T follicular helper cell (primary cell): ENCODE data around the gene MYH14.
A peak's percentile ranks its signal among the peaks of the same experiment; 100 is the strongest.
"Not testable (repeated sequence)": the region's sequence is repeated elsewhere in the genome, so short reads cannot be mapped to it uniquely, and the experiment has no call there.

ENCODE experiments used
- DNase-seq: peaks from one replicate; pipeline ENCODE4 v3.0.0-alpha.2; 2020; ENCODE audit warnings: low read depth

MYH14 gene

DNA sequence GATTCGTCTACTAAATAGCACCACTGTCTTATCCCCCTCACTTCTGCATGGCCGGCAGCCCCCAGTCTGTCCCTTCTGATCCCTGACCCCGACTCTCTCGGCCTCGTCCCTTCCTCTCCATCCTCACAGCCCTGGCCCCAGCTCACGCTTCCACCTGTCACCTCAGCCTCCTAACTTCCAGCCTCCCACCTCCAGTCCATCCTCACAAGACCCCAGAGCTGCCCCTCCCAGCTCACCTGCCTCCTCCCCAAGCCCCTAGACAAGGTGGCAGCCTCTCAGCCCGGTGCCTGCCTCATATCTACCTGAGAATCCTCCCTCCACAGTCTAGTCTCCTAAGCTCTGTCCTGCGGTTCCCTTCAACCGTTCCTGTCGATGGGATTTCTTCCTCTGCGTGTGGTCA is 115.7 kb downstream of the MYH14 start:
- no peak for DNase-seq

DNA sequence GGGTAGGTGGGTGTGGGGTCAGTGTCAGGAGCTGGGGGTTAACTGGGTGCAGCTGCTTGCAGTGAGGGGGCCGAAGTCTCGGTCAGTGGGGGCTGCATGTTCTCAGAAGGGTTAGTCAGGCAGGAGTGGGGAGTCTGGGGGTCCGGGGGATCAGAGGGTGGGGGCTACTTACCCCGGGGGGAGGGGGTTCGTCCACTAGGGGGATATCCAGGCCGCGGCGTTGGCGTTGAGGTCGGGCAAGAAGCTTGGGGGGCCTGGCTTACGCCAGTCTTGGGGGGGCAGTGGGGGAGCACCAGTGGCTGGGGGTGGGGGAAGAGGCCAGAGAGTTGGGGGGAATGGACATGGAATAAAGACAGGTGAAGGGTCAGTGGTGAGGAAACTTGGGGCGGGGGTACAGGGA is 116.6 kb downstream of the MYH14 start:
- no peak for DNase-seq

DNA sequence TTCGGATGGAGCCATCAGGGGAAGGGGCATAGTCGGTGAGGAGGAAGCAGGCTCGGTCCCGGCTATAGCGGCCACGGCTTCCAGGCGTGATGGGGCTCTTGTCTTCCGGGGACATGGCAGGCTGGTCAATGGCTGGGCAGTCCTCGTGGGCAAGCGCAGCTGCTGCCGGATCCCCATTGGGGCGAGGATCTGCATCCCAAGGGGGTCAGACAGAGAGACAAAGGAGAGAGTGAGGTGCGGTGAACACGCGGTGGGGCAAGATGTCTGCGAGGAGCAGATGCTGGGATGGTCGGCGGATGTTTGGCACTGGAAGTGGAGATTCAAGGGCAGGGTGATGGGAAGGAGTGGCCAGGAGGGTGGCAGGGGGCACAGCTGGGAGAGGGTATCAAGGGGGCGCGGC is 117.2 kb downstream of the MYH14 start:
- no peak for DNase-seq

DNA sequence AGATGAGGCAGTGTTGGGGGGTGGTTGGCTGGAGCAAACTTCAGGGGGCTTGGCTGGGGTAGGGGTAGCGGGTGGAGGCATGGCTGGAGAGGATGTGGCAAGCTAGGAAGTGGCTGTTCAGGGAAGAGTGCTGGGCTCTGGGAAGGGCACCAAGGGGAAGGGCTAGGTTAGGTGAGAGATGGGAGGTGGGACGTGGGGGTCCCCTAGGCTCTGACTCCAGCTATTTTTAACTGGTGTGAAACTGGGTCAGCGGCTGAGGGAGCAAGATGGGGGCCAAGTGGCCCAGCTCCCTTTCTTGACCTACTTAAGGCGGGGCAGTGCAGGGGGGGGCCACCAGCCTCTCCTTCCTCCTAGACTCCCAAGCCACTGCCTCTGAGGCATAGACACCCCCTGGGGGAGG is 118.4 kb downstream of the MYH14 start:
- no peak for DNase-seq

DNA sequence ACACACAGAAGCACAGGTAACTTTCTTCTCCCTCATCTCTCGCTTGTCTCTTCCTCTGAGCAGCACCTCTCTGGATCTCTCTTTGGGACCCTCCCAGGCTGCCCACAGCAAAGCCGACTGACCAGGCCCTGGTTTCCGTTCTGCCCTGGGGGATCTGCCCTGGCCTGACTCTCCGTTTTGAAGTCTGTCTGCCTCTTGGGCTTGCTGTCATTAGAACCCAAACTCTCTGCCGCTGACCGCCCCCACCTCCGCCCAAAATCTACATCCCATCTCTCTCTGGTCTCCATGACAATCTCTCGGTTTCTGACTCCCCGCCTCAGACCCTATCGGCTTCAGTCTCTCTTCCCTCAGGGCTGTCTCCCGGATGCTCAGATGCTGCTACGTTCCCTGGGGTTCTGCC is 118.8 kb downstream of the MYH14 start:
- no peak for DNase-seq

DNA sequence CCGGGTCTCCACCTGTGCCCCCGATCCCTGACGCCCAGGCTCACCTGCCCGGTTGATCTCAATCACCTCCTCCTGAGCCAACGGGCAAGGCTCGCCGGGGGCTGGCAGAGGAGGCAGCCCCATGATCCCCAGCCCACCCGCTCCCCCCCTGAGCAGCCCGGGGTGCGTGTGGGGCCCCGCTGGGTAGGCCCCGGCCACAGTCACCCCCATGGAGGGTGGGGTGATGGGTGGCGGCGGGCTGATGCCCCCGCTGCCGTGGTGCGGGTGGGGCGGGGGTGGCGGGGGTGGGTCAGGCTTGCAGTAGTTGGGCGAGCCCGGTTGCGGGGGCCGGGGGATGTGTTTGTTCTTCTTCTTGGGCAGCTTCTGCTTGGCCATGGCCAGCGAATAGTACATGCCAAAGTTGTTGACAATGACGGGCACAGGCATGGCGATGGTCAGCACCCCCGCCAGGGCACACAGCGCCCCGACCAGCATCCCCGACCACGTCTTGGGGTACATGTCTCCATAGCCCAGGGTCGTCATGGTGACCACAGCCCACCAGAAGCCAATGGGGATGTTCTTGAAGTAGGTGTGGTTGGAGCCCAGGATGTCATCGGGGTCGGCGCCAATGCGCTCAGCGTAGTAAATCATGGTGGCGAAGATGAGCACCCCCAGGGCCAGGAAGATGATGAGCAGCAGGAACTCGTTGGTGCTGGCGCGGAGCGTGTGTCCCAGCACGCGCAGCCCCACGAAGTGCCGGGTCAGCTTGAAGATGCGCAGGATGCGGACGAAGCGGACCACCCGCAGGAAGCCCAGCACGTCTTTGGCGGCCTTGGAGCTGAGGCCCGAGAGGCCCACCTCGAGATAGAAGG is 119.7 kb downstream of the MYH14 start:
- DNase-seq = no peak

DNA sequence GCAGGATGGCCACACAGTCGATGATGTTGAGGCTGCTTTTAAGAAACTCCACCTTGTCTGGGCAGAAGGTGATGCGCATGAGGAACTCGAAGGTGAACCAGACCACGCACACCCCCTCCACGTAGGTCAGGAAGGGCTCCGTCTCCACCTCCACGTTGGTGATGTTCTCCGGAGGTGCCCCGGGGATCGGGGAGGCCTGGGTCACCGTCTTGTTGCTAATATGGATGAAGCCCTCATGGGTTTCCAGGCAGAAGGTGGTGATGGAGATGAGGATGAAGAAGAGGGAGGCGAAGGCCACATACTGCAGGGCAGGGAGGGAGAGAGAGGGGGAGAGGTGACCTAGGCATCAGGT is 120.3 kb downstream of the MYH14 start:
- DNase-seq = no peak

DNA sequence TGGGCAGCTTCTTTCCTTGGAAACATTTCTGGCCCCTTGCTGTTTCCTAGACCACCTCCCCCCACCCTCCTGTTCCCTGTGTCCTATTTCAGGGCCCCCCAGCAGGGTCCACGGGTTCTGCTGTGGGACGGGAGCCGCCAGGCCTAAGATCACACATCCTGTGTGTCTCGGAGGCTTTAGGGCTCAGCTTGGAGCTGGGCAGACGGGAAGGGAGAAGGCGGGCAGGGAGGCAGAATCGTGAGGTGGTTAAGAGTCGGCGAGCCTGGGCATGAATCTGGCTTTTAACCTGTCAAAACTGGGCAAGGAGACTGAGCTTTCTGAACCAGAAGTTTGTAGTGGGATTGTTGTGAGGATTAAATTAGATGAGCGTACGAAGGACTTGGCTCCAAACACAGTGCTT is 120.9 kb downstream of the MYH14 start:
- DNase-seq = no peak

DNA sequence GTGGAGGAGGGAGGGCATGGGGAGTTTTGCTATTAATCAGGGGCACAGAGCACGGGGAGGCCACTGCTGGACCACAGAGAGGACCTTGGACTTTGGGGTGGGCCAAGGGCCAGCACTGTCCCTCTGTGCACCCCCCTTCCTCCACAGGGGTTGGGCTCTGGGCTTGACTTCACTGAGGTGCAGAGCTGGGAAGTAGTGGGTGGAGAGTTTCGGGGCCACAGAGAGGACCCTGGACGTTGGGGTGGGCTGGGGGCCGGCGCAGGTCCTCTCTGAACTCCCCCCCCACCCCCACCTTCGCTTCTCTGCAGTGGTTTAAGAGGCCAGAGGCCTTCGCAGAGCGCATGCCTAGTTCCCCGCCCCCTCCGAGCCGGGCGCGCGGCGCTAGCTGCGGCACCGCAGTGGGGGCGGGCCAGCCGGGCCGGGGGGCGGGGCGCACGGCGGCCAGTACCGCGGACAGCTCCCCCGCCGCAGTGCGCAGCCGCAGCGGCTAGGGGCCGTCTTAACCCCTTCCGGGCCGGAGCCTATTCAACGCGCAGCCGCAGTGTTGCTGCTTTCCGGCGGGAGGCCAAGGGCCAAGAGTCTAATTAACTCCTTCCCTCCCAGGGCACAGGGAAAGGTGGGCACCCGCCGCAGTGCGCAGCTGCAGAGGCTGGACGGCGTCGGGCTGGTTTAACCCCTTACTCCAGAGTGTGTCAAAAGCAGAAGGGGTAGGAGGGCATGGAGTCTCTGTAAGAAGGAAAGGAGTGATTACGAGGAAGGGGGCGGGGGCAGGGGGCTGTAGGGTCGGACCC is 122.1 kb downstream of the MYH14 start:
- DNase-seq = peak; percentile 58

DNA sequence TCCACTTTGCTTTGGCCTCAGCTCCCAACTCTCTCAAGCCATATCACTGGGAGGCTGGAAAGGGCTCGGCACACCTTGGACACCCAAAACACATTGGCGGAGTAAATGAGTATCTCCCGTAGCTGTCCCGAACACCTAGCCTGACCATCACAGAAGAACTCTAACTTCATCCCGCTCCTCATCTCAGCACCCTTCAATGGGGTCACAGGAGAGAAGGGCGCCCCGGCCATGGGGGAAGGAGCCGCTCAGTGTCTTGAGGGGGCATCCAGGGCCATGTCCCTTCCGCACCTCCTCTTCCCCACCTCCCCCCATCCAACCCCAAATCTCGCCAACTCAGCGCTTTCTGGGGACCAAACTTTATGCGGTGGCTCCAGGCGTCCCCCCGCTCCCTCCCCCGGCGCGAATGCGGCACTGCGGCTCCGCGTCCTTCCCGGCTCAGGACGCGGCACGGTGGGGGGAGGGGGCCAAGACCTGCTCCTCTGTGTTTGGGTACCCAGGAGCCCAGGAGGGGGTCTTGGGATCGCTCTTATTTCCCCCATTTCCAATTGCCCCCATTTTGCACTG is 122.8 kb downstream of the MYH14 start:
- no peak for DNase-seq

DNA sequence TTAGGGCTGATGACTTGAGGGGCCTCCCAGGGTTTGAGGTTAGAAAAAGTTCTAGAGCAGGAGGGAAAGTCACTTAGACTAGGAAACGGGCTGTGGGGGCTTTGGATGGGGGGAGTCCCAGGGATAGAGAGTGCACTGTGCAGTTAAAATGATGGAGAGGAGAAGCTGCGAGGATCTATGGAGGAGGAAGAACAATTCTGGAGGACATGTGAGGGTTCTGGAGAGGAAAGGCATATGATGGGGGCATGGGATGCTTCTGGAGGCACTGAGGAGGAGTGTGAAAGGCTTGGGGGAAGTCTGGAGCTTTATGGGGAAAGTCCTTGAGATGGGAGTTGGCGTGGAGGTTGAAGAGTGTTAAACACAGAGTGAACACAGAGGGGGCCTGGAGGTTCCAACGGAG is 123.6 kb downstream of the MYH14 start:
- DNase-seq = no peak

DNA sequence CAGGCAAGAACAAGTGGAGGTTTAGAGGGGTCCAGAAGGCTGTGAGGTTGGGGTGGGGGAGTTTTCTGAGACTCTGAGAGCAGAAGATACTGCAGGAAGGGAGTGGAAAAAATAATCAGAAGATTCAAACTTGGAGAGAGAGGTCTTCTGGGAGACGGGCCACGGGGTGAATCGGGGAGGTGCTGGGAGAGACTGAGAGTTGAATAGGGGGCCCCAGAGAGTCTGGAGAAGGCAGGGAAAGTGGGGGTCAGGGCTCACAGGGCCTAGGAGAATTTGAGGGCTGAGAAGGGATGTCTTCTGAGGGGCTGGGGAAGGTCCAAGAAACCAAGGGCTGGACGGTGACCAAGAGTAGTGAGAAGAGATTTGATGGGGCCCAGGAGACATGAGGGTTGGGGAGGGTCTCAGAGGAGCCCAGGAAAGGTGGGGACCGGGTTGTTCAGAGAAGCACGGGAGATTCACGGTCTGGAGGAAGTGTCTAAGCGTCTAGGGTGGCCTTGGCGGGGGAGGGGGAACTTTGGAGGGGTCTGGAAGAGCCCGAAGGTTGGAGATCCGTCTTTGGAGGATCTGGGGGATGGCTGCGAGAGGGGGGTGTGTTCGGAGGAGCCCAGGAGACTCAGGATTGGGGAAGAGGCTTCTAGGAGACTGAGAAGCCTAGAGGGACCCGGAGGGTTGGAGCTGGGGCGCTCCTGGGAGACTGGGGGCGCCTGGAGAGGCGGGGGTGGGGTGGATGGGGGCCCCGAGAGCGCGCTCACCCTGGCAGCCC is 124.2 kb downstream of the MYH14 start:
- no peak for DNase-seq

DNA sequence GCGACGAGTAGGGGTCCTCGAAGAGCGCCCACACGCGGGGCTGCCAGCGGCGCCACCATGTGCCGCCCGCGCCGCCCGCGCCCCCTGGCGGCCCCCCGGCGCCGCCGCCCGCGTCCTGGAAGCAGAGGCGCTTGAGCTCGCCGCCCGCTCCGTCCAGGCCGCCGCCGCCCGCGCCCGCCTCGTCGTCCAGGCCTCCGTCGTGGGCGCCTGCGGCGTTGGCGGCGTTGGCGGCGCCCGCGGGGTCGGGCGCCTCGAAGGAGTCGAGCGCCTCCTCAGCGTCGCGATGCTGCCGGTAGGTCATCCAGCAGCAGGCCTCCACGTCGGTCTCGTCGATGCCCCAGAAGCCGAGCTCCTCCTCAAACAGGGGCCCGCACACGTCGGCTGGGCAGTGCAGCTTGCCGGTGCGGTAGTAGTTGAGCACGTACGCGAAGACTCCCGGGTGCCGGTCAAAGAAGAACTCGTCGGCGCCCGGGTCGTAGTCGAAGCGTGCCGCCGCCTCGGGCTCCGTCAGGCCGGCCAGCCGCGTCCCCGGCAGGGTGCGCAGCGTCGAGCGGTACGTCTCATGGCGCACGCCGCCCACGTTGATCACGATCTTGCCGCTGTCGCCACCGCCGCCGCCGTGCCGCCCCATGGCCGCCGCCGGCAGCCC is 124.9 kb downstream of the MYH14 start:
- DNase-seq = no peak

DNA sequence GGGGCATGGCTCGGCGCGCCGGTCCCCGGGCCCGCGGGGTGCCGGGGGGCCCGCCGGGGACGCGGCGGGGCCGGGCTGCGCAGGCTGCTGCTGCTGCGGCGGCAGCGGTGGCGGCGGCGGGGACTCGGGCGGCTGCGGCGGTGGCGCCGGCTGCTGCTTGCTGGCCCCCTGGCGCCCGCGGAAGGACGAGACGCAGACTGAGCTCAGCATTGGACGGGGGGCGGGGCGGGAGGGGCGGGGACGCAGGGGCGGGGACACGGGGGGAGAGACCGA is 125.4 kb downstream of the MYH14 start:
- DNase-seq = no peak

DNA sequence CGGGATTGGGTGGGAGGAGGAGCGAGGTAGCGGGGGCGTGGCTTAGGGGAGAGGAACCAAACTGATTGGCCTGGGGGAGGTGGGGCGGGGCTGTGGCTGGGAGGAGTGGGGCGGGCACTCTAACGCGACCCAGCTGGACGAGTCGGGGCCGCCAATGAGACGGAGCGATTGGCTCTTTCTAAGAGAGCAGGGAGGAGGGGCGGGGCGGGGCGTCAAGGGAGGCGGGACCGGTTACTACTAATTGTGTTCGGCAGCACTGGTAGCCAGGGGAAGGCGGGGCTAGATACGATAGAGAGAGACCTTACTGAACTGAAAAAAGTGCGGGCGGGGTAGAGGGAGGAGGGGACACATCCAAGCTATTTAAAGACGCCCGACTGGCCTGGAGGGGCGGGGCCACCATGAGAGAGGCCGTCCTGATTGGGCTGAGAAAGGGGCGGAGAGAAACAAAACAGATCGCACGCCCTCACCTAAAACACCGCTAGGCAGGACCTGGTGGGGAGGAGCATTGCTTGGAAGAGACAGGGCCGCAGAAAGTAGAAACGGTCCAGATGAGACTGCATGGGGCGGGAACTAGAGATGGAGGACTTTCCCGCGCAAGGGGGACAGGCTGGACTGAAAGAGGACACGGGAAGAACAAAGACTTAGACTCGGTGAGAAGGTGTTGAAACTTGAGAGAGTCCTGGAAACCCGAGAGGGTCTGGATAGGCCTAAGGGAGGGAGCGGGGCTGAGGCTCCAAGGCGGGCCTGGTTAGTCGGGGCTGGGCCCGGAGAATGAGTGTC is 125.9 kb downstream of the MYH14 start, which contains the start of gene KCNC3:
Gene KCNC3, minus strand, starts transcription at position 232 of the 780 bp plus-strand sequence. CDS start 295 bp downstream, outside the sequence.
- peak; percentile 91 for DNase-seq

DNA sequence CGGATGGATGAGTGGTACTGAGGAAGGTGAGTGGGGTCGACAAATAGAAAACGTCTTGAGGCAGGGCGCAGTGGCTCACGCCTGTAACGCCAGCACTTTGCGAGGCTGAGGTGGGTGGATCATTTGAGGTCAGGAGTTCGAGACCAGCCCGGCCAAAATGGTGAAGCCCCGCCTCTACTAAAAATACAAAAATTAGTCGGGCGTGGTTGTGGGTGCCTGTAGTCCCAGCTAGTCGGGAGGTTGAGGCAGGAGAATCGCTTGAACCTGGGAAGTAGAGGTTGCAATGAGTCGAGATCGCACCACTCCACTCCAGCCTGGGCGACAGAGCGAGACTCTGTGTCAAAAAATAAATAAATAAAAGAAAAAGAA is 126.5 kb downstream of the MYH14 start:
- not testable (repeated sequence) for DNase-seq

DNA sequence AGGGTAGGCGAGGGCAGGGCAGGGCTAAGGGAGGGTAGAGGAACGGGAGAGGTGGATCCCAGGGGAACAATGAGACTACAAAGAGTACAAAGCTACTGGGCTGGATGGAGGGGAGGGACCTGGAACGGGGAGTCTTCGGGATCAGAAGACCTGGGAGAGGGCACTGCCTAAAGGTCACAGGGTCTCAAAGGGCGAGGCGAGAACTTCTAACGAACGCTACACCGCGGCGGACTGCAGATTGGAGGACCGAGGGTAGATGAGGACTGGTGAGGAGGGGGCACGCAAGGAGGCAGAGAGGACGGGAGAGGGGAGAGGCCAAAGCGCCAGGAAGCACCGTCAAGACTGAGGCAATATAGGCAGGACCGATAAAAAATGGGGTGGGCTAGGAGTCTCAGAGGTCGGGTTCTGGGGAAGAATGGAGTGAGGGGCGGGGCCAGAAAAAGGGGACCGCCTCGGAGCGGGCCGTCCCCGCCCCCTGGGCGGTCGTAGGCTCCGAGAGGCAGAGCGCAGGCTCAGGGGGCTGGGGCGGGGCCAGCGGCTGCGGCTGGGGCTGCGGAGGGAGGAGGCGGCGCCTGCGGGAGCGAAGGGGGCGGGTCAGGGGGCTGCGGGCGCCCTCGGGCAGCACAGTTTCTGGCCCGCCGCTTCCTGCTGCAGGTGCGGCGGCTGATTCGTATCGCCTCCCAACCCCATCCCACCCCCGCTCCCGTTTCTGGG is 127.1 kb downstream of the MYH14 start:
- peak; percentile 73 for DNase-seq

DNA sequence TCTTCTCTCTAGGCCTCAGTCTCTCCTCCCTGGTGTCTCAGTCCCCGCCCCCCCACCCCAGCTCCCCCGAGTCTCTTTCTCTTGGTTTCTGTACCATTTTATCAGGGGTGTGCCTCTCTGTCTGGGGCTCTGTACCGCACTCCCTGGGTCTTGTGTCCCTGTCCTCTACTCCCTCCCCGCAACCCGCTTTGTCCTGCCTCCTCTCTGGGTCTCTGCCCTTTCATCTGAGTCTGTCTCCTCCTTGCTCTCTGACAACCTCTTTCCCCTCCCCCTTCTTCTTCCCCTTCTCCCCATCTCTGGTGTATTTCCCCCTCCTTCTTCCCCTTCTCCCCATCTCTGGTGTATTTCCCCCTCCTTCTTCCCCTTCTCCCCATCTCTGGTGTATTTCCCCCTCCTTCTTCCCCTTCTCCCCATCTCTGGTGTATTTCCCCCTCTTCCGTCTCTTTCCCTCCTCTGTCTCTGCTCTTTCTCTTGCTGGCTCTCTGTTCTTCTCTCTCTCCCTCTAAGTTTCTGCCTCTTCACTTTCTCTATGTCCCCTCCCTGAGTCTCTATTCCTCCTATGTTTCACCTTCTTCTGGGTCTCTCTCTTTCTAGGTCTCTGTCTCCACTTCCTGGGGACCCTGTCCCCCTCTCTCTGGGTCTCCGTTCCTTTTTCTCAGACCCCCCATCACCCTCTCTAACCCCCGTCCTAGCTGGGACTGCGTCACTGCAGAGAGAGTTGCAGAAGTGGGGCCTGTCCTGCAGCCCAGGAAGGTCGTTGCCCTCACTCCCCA is 128.0 kb downstream of the MYH14 start:
- no peak for DNase-seq

DNA sequence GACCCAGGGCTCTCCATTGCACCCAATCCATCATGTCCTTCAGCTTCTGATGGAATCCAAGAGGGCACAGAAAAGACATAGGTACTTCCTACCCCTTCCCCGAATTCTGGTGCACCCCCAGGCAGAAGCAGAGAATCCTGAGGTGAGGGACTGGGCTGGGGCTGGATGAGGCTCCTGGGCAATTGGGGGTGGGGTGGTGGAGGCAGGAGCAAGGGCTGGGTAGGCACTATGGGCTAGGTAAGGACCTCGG is 128.5 kb downstream of the MYH14 start:
- DNase-seq = no peak
